GOT3 (cell line): ENCODE results near the gene HAND2.

Source experiments
- DNase-seq: peaks from one replicate; lab custom pipeline; 2025; ENCODE audit warnings: mixed read lengths; lab: John Stamatoyannopoulos, UW

The HAND2 gene

DNA sequence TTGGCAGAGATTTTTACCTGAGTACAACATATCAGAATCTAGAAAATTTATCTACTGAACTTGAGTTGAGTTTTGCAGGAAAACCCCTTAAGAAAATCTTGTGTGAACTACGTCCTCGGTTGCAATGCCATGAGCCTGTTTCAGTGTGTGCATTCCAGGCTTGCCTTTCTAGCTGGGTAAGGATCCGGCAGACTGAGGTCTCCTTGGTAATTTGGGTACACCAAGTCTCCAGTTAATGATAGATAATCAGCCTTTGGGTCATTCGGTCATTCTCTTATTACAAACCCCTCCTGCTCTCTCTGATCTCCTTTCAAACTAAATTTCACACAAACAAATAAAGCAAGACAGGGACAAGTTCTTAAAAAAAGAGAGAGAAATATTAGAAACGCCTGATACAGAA lies 5.9 kb upstream of the HAND2 start:
- no peak for DNase-seq

DNA sequence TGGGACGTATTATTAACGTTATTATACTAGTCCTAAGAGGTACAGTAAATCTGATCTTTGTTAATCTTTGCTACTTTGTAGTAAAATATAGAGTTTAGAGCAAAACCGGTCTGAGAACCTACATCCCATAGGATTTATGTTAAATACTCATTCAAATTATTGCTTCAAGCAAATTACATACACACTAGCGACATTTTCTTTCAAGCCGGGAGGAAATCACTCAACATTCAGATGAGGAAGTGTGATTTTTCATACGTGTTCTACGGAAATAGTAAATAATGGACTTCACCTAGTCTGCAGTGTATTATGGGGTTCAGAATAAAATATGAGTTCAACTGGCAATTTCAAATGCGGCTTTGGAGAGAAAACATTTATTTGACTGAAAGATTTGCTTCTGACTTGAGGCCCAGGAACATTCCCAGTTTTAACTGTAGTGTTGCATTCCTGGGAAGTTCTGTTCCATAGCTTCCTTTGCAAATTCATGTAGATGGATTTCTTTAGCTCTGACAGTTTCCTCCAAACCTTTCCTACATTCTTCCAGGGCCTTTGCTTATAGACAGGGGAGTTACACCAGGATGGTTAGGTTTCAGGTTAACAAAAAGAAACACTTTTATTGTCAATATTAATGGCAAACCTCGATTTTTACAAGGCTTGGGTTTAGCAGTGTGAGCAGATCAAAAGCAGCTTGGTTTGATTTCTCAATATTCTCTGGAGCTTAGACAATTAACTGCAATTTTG lies 5.3 kb upstream of the HAND2 start:
- no peak for DNase-seq

DNA sequence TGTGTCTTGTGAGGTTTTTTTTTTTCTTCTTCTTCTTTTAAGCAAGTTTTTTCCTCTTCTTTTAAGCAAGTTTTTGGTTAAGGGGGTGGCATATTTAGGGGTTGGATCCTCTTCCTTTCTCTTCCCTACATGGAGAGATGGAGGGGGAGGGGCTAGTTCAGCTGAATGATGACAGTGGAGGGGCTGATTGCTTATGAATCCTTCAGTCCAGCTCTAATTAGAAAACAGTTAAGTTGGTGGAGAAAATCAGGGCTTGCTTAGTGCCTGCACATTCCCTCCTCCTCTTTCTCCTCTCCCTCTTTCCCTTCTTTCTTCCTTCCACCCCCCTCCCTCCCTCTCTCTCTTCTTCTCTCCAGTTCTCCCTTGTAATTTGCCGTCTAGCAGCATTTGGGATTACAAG lies 4.4 kb upstream of the HAND2 start:
- DNase-seq = no peak

DNA sequence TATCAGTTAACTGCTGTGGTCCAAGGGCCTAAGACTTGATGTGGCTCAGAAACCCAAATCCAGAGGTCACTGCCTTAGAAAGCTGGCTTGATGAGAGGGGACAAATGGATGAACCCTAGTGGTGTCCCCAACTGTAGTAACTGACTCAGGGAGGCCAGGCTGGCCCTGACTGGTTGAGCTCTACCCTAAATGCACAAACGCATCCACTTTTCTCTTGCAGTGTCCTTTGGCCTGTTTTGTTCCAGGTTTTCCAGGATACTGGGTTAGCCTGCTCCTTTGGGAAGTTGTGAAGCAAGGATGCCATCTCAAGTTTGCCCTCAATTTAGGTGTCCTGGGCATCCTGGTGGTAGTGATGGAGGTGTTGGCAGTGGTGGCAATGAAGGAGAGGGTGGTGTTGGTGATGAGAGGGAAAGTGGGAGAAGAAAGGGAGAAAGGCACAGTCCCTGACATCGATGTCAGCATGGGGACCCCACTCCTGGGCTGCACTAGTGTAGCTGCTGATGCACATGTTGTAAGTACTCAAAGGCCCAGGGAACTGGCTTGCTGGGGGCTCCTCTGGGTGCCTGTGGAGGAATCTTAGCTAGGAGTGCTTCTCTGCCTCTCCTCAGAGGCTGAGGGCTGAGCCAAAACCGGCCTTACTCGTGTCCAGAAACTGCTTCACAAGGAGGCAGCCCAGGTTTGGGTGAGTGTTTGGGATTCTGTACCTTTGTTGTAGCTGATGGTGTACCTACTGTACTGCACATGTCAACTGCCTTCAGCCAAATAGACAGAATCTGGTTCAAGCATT lies 2.9 kb upstream of the HAND2 start:
- no peak for DNase-seq

DNA sequence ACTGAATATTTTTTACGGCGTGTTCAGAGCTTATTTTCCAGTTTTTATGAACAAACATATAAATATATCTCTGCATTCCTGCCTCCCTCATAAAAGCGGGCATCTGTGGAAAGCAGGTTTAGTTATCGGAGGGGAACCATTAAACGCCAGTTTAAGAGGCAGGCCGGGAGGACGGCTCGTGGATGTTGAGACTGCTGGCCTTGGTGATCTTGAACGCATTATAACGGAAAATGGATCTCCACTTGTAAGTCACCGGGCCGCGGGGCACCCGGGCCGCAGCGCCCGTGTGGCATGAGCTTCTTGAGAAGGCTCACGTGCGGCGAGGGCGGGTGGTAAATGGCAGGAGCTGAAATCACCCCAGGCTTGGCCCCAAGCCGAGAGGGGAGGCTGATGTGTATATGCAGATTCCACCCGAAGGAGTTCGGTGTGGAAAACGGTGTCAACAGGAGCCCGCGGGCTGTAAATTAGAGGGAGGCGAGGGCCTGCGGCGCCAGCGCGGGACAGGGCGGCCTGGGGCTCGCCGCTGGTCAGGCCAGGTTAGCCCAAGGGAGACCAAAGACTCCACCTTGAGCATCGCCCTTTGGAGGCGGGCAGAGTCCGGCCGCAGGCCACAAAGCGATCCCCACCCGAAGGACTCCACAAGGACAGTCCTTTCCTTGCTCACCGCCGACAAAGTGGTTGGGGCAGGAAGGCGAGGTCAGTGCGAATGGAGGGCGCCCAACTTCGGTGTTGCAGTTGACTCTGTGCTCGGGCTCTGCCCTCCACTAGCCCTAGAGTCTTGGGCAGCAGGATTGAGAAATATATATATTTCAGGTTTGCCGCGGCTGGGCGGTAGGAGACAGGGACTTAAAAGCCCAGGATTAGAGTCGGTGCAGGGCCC lies 1.3 kb upstream of the HAND2 start:
- DNase-seq = no peak

DNA sequence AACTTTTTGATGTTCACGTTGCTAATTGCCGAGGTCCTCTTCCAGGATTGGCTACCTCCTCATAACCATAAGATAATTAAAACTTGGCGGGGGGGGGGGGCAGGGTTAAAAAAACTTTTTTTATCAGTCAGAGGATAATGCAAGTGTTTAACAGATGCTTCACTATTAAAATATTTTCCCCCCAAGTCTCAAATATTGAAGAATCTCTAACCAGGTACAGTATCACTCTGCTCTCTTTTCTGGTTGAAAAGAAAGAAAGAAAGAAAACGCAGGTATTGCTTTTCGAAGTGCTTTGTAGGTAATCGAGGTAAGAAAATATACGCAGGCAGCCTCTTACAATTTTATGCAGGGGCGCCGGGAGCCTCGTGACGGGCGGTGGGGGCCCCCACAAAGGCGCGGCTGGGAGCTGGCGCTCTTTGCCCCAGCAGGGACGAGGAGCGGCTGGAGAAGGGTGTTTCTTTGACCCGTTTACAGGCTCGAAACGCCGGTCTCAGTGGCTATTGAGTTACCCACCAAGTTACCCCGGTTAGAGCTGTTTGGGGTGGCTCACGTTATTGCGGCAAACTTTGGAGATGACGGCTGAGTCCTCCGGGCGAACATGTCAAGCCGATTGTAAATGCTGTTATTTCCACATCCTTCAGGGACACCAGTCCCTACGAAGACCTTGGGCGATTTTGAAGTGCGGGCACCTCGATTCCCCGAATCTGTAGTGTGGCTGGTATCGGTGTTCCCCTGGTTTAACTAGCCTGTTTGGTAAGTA lies 477 bp upstream of the HAND2 start:
- no peak for DNase-seq

DNA sequence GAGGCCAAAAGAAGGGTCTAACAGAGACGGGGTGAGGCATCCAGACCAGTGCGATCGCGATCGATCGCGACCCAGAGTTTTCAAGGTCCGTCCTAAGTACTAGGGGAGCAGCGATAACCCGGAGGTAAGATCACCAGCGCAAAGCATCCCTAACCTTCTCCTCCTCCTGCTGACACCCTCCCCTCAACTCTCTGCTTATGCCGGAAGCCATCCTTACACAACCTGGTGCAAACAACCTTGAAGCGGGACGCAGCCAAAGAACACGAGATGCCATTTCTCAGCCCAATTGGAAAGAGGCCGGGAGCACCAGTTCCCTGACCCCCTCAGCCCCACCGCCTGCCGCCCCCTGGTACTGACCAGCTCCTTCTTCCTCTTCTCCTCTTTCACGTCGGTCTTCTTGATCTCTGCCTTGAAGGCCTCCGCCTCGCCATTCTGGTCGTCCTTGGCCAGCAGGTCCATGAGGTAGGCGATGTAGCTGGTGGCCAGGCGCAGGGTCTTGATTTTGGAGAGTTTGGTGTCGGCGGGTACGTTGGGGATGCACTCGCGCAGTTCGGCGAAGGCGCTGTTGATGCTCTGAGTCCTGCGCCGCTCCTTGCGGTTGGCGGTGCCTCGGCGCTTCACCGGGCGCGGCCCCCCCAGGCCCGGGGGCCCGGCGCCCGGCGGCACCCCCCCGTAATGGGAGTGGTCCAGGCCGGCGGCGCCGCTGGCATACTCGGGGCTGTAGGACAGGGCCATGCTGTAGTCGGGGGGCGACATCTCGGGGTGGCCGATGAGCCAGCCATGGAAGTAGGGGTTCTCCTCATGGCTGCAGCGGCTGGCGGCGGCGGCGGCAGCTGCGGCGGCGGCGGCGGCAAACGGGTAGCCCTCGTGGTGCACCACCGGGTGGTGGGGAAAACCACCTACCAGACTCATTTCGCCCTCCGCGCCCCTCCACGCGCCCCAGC lies 1.4 kb downstream of the HAND2 start:
- DNase-seq = no peak

DNA sequence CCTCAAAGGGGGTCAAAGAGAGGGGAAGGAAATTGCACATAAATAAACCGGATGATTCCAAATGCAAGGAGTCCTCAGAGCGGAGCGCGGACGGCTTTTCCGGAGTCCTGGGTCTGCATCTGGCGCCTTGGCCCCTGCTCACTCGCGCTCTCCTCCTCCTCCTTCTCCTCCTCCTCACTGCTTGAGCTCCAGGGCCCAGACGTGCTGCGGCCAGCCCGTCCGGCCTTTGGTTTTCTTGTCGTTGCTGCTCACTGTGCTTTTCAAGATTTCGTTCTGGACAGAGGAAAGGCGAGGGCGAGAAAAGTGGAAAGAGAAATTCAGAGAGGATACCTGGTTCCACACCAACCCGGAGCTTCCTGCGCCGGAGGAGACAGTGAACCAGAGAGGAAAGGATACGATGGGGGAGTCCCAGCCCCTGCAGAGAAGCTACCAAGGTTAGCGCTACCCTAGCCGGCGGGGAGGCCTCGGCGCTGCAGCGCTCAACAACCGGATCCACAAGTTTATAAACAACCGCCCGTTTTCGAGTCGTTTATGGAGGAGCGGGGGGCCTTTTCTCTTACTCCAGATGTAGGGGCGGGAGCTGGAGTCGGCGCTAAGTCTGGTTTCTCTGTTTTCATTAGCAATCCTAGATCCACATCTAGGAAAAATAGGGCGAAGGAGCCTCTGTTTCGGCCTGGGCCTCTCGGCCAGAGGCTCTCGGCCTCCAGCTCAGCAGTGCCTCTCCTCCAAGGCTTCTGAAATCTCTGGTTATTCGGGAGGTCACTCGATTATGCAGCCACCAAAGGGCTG lies 2.7 kb downstream of the HAND2 start:
- no peak for DNase-seq

DNA sequence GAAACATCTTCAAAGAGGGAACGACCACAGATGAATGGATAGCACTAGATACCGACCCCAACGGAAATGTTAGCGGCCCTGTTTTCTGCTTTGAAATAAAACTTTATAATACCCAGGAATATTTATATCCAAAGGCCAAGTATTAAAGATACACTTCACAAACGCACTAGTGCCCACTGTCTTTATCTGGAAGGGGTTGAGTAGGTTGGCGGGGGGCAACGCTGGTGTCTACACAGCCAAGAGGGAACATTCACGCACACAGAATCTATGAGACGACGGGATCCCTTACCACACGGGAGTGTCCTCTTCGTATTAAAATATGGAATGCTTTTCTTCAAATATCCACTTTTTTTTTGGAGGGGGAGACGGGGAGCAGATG lies 3.3 kb downstream of the HAND2 start:
- DNase-seq = no peak

DNA sequence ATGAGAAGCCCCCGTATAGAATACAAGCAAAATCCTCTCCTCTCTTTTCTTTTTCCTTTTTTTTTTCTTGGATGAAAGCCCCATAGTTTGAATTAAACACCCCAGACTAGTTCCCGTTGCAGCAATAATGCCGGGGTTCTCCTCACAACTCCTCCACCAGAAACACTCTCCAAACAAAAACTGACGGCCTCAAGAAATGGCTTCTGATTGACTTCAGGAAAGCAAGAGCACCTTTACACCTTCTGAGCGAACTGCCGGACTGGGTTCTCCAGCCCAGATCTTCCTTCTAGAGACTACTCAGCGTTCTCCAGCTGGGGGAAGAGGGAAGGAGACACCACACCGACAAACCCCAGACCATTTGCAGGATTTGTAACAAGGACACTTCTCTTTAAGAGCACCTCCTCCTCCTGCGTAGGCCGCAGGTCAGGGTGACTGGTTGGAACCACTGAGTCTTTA lies 4.0 kb downstream of the HAND2 start:
- DNase-seq = no peak

DNA sequence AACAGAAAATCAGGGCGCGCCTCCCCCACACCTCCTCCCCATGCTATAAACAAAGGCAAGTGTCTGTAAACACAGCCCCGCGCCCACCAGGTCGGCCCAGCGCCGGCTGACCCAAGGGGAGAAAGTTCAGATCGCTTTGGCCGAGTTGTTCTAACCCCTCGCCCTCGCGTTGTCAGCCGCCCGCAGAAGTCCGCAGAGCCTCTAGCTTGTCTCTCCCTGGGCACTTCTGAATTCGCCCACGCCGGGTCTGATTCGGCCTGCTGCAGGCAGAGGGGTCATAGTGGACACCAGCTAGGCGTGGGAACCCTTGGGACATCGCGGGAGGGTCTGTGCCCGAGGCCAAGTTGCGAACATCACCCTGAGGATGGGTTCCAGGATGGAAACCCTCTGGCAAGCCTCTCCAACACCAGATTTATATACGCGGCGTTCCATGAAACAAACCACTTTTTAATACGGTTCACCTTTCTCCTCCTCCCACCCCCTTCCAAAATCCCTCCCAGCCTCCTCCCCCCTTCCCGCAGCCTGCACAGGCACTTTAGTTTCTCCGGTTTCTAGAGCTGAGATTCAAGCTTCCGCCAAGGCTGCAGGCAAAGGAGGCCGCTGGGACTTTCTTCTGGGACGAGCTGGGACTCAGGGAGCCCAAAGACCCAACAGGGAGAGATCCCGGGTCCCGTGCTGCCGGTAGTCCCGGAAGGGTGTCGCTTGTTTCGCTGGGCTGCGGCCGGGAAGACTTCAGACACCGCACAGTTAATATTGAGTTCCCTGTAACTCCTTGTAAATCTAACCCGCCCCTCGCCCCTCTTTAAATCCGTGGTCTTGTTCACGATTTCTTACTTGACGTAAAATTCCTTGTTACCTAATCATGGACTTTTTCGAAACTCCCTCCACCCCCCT lies 4.7 kb downstream of the HAND2 start:
- no peak for DNase-seq

DNA sequence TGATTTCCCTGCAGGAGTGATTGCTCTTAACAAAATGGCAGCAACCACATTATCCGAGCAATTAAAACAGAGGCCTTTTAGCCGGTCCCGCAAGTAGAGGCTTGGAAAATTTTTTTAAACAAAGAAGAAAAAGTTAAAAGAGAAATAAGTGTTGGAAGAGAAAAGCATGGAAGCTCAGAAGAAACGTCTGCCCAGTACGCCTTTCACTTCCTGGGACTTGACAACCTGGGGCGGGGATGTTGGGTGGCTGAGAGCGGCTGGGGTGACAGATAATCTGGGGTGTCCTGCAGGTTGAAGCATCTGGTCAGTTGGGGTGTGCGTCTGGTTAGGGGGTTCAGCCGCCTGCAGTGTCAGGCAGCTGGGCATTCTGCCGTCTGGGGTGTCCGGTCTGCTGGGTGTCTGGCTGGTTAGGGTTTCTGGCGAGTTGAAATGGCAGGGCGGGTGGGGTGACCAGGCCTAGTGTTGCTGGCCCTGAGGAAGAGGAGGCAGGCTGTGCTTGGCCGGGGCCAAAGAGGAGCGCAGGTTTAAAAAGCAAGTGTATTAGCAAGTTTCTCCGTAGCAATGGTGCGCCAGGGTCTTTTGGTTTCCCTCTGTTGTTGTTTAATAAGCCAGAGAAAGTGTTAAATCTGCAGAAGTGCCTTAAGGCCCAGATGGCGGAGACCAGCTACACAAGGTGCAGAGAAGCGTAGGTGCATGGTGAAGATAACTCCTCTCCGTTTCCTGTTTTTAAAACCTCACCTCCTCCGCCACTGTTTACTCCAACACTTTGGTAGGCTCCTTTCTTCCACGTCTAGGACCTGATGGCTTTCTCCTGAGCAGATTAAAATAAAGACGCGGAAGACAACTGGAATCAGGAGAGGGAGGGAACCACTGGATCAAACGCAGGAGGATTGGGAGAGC lies 5.6 kb downstream of the HAND2 start:
- DNase-seq = no peak

DNA sequence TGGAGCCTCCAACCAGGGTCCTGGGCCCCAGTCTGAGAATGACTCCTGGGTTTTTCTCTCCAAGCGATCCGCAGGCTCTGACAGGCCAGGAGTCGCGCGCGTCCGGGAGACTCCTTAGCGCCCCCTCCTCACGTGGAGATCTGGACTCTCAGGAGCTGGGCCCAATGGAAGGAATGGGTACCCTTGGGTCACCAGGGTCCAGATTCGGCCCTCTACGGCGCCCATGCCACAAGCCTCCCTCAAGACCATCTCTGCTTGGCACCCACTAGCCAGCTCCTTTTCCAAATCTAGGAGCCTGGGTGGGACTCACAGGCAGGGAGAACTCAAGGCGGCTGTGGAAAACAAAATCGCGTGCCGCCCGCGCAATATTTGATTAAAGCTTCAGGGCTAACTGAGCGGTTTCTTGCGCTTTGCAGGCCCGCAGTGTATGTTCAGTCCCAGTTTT lies 7.1 kb downstream of the HAND2 start:
- no peak for DNase-seq

DNA sequence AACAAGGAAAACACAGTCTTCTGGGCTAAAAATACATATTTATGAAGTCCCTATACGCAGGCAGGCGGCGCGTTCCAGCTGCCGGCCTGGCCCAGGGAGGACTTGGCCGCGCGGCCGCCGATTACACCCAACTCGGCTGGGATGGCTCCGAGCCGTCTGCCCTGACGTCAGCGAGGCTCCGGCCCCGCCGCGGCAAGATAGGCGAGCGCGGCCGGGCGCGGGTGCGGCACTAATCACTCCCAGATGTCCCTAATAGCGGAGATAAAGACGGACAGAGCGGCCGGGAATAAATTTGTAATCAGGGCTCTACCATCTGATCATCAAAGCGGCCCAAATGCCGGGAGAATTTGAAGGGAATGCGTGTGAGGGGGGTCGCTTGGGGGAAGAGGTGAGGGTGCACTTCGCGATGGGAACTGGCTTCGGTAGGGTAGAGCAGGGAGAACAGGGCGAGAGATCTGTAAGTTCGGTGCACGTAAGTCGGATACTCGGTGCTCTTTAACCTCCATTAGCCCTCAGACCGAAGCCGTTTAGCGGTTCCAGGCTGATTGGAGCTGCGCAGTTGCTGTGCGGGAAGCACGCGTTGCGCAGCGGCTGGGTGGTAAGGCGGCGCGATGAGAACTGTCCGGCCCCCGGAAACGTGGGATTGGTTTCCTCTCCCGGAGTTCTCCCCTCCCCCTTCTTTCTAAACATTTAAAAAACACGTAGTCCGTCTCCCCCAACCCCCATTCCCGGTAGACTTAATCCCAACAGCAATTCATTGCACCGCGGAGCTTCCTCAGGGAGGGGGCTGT lies 7.7 kb downstream of the HAND2 start:
- no peak for DNase-seq

DNA sequence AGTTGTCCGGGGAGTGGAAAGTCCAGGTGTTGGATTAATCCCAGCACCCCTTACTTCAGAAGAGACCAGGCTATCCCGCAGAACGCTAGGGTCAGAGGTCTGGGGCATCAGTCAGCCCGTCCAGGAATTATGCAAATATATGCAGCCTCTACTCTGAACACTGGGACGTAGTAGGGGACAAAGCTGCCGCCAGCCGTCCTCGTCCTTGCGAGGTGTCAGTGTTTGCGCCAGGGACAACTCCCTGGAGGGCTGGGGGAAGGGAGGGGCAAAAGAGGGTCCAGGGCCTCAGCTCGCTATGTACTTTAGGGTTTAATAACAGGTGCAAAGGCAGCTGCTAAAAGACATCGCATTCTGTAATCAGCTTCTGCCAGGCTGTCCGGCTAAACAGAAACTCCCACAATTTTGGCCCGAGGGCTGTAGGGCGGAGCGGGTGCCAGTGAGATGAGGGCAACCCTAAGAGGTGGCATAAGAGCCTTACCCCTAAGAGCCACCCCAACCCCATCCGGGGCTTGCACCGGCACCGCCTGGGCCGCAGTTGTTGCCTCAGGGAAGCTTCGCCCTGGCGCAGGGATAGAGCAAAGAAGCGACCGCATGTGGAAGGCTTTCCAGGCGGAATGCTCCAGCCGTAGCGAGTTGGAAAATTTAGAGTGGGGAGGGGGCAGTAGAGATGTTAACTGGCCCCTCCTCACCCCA lies 8.4 kb downstream of the HAND2 start:
- DNase-seq = no peak

DNA sequence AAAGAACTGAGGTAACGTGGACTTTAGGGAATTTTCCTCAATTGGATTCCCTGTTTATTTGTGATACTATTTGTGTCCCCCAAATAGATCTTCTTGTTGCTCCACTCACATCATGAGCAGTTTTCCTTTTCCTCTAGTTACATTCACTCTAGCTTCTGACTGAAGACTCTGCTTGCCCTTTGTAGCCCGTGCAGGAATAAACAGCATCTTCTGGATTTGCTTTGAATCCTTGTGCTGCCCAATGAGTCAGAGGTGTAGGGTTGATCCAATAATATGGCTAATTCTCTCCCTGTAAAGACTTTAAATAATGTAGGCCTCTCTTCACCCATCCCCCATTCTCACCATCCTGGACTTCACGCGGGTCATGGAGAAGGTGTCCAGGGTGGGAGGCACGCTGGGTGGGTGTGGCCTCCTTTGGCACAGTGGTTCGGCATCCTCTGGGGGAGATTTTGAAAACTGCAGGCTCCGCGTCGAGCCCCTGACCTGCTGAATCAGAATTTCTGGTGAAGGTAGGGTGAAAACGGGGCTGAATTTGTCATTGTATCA lies 9.0 kb downstream of the HAND2 start:
- no peak for DNase-seq
